GM12878 (cell line): ENCODE data around the gene ENGASE. TPM values are rescaled to one million over a fixed set of nuclear protein-coding genes. Genes with fewer than 3 reads are reported as not detected.

ENCODE experiments used
- ATAC-seq: fragments of 200-7000 bp; cut with Tn5 transposase; 3 replicates; pipeline ENCODE4 v1.9.1; 2020; ENCODE audit warnings: mild to moderate bottlenecking, moderate library complexity
- BruUV-seq: library from RNA; stranded (reverse); fragments of 400-500 nt; replicated peaks from 2 replicates; lab custom pipeline; 2021; lab: Mats Ljungman, UMichigan
- CTCF ChIA-PET: fragments of 300-600 bp; sonication (Branson Sonifier 250); formaldehyde crosslinking; extraction: SDS; loops from one replicate; lab custom pipeline; 2021; ENCODE audit warnings: inconsistent platforms; lab: Yijun Ruan, JAX
- POLR2A ChIA-PET: fragments of 350-600 bp; formaldehyde crosslinking; extraction: SDS; loops from one replicate; lab custom pipeline; 2021; ENCODE audit warnings: inconsistent platforms; lab: Charles Lee
- RAD21 ChIA-PET: fragments of 300-600 bp; sonication (Branson Sonifier 250); formaldehyde crosslinking; loops from one replicate; lab custom pipeline; 2023; ENCODE audit warnings: antibody characterized with exemption; ENCODE audit not compliant: unreplicated experiment; lab: Charles Lee
- SMC1A ChIA-PET: fragments of 300-600 bp; sonication (Branson Sonifier 250); formaldehyde crosslinking; loops from one replicate; lab custom pipeline; 2023; ENCODE audit not compliant: unreplicated experiment, uncharacterized antibody; lab: Charles Lee
- DNase-seq: peaks from one replicate; pipeline ENCODE4 v3.0.0-alpha.2; 2011; ENCODE audit warnings: low read depth, low spot score
- FAIRE-seq: peaks from 3 replicates; lab custom pipeline; 2011; peaks lifted over from hg19 to GRCh38; lab: Jason Lieb, UNC
- H2AFZ ChIP-seq: 2 replicates; pipeline ENCODE4 v1.6.0; 2011; ENCODE audit warnings: low read depth, low read length, control low read depth; ENCODE audit not compliant: control insufficient read depth
- H3K27ac ChIP-seq: 2 replicates; pipeline ENCODE4 v1.5.1; 2011; ENCODE audit warnings: control low read depth; ENCODE audit not compliant: control insufficient read depth, insufficient read depth
- H3K27me3 ChIP-seq, 2 experiments: replicated peaks in 1 of 2; 2 replicates each; pipeline versions ENCODE4 v1.6.0 to v1.6.1; 2011; ENCODE audit warnings: low read length in 1 of 2; ENCODE audit not compliant: control insufficient read depth in 2 of 2, insufficient read depth in 2 of 2
- H3K36me3 ChIP-seq, 2 experiments: 2 replicates each; pipeline ENCODE4 v1.5.1; 2011; ENCODE audit warnings: low read length in 1 of 2; ENCODE audit not compliant: control insufficient read depth in 2 of 2, insufficient read depth in 2 of 2
- H3K4me1 ChIP-seq: 2 replicates; pipeline ENCODE4 v1.6.1; 2011; ENCODE audit warnings: mild to moderate bottlenecking, low read length, moderate library complexity, mixed read lengths; ENCODE audit not compliant: control insufficient read depth, insufficient read depth
- H3K4me2 ChIP-seq: 2 replicates; pipeline ENCODE4 v1.6.0; 2011; ENCODE audit warnings: control low read depth; ENCODE audit not compliant: control insufficient read depth, insufficient read depth
- H3K4me3 ChIP-seq: fragments of 200-600 bp; sonication (generic); 2 replicates; pipeline ENCODE4 v1.5.1; 2016
- H3K79me2 ChIP-seq: 2 replicates; pipeline ENCODE4 v1.6.0; 2011; ENCODE audit warnings: low read length; ENCODE audit not compliant: control insufficient read depth, insufficient read depth
- H3K9ac ChIP-seq: 2 replicates; pipeline ENCODE4 v1.8.0; 2011; ENCODE audit warnings: low read length, control low read depth, mixed read lengths; ENCODE audit not compliant: control insufficient read depth, insufficient read depth
- H3K9me3 ChIP-seq: replicated peaks from 3 replicates; pipeline ENCODE4 v1.5.1; 2011; ENCODE audit warnings: mild to moderate bottlenecking, low read length; ENCODE audit not compliant: control insufficient read depth, insufficient read depth
- H4K20me1 ChIP-seq: 2 replicates; pipeline ENCODE4 v1.6.0; 2011; ENCODE audit not compliant: control insufficient read depth, insufficient read depth
- NR2C1 ChIP-seq: fragments of 450-650 bp; IDR thresholded peaks from 2 replicates; pipeline ENCODE4 v1.6.1; 2017; ENCODE audit warnings: antibody characterized with exemption, mild to moderate bottlenecking, moderate library complexity
- POLR2A ChIP-seq: IDR thresholded peaks from 2 replicates; pipeline ENCODE4 v1.6.1; 2011; ENCODE audit warnings: low read depth, mild to moderate bottlenecking, low read length
- SMAD1 ChIP-seq: fragments of 450-650 bp; IDR thresholded peaks from 2 replicates; pipeline ENCODE4 v1.6.1; 2018; ENCODE audit warnings: mild to moderate bottlenecking, low read depth; ENCODE audit not compliant: partially characterized antibody
- STAT3 ChIP-seq: IDR thresholded peaks from 2 replicates; pipeline ENCODE4 v1.6.1; 2011; ENCODE audit warnings: low read depth, low read length, improper control_type of control experiment
- TBL1XR1 ChIP-seq: IDR thresholded peaks from 2 replicates; pipeline ENCODE4 v1.6.1; 2012; ENCODE audit warnings: low read depth, low read length, improper control_type of control experiment
- WGBS: methylation state at CpG from one replicate; pipeline ENCODE4 v1.1.6; 2016; ENCODE audit warnings: low lambda C conversion rate; ENCODE audit not compliant: insufficient replicate concordance, insufficient coverage; ENCODE audit errors: missing lambda C conversion rate; 5-methylcytosine and 5-hydroxymethylcytosine counted together
- in situ Hi-C: fragments of 300-500 bp; cut with MboI; formaldehyde crosslinking; loops from 9 replicates; pipeline ENCODE4 v1.14.3; 2018; ENCODE audit warnings: mixed read lengths
- intact Hi-C: fragments of 100-400 bp; cut with micrococcal nuclease; formaldehyde crosslinking; loops from one replicate; pipeline ENCODE4 v1.14.2; 2022; ENCODE audit not compliant: unreplicated experiment
- polyA plus RNA-seq, 11 experiments: library from polyadenylated mRNA; depleted of rRNA in 4 of 11; unstranded in 6 of 11; stranded (reverse) in 5 of 11; fragments of >200 nt; fragmentation: Nextera tagmentation in 4 of 11; fragmentation: Illumina TruSeq in 1 of 11; extraction: Ambion mirVana in 4 of 11; extraction: Trizol in 1 of 11; gene quantifications; 1 replicate in 1 of 11; 2 replicates in 10 of 11; pipeline versions ENCODE4 v1.2.1 to v1.2.3, GENCODE V29; 2011 to 2016; ENCODE audit warnings: inconsistent platforms in 2 of 11, missing spikeins in 2 of 11, low read depth in 1 of 11
- total RNA-seq, 4 experiments: library from RNA; depleted of rRNA in 3 of 4; stranded (reverse); fragments of >200 nt in 3 of 4; fragmentation: Illumina TruSeq in 1 of 4; extraction: Trizol in 1 of 4; gene quantifications; 2 replicates each; pipeline versions ENCODE4 v1.2.1 to v1.2.3, GENCODE V29; 2013 to 2021
- TF ChIP-seq, protein P1 (sequence below): IDR thresholded peaks from 2 replicates; pipeline ENCODE4 v1.6.1; 2012; ENCODE audit warnings: low read depth, low read length, improper control_type of control experiment
- TF ChIP-seq, protein P2 (sequence below): fragments of 450-650 bp; IDR thresholded peaks from 2 replicates; pipeline ENCODE4 v1.6.1; 2017; ENCODE audit warnings: mild to moderate bottlenecking, moderate library complexity

Gene ENGASE
- total and polyA plus RNA-seq, 10 of the 15 experiments (the other 5 are each of a cell fraction or from before 2014, with no cell fraction given) = 0.18 to 28.9 (median 10.5) TPM

DNA sequence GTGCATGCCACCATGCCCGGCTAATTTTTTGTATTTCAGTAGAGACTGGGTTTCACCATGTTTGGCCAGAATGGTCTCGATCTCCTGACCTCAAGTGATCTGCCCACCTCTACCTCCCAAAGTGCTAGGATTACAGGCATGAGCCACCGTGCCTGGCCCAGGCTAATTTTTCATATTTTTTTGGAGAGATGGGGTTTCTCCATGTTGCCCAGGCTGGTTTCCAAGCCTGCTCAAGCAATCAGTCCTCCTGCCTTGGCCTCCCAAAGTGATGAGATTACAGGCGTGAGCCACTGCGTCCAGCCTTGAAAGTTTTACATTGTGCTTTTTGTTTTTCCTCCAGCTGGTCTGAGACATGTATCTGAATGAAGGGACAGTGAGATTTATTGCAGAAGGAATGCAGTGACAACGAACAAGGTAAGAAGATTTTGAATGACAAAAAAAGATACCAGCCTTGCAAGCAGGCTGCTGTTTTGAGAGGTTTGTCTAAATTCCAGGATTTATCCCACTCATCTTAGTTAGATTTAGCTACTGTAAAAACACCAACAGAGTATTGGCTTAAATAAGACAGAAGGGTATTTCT lies 3.4 kb upstream of the ENGASE start:
- no TSS peak for BruUV-seq
- TF ChIP-seq STAT3 (no peak), TBL1XR1 (no peak), POLR2A (no peak), SMAD1 (no peak), NR2C1 (no peak)
- TF ChIP-seq, protein P1, sequence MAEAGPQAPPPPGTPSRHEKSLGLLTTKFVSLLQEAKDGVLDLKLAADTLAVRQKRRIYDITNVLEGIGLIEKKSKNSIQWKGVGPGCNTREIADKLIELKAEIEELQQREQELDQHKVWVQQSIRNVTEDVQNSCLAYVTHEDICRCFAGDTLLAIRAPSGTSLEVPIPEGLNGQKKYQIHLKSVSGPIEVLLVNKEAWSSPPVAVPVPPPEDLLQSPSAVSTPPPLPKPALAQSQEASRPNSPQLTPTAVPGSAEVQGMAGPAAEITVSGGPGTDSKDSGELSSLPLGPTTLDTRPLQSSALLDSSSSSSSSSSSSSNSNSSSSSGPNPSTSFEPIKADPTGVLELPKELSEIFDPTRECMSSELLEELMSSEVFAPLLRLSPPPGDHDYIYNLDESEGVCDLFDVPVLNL = no peak
- TF ChIP-seq, protein P2, sequence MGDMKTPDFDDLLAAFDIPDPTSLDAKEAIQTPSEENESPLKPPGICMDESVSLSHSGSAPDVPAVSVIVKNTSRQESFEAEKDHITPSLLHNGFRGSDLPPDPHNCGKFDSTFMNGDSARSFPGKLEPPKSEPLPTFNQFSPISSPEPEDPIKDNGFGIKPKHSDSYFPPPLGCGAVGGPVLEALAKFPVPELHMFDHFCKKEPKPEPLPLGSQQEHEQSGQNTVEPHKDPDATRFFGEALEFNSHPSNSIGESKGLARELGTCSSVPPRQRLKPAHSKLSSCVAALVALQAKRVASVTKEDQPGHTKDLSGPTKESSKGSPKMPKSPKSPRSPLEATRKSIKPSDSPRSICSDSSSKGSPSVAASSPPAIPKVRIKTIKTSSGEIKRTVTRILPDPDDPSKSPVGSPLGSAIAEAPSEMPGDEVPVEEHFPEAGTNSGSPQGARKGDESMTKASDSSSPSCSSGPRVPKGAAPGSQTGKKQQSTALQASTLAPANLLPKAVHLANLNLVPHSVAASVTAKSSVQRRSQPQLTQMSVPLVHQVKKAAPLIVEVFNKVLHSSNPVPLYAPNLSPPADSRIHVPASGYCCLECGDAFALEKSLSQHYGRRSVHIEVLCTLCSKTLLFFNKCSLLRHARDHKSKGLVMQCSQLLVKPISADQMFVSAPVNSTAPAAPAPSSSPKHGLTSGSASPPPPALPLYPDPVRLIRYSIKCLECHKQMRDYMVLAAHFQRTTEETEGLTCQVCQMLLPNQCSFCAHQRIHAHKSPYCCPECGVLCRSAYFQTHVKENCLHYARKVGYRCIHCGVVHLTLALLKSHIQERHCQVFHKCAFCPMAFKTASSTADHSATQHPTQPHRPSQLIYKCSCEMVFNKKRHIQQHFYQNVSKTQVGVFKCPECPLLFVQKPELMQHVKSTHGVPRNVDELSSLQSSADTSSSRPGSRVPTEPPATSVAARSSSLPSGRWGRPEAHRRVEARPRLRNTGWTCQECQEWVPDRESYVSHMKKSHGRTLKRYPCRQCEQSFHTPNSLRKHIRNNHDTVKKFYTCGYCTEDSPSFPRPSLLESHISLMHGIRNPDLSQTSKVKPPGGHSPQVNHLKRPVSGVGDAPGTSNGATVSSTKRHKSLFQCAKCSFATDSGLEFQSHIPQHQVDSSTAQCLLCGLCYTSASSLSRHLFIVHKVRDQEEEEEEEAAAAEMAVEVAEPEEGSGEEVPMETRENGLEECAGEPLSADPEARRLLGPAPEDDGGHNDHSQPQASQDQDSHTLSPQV = no peak

More for the DNA sequence above, 3.4 kb upstream of the ENGASE start:
- H3K9me3 ChIP-seq = no peaks in the 10 kb centered on the region
- ChIA-PET SMC1A (no interaction called here), POLR2A (no interaction called here), RAD21 (interaction anchor here (1.2 kb wide), 1 partner anchor 320 kb away, joined by 3 read pairs; no protein-coding TSS in a partner anchor), CTCF (interaction anchor here (0.6 to 1.3 kb wide), 3 partner anchors 12 to 86 kb away, joined by 3 to 4 read pairs (median 3); no protein-coding TSS in a partner anchor)
- H2AFZ ChIP-seq = no peak overlapping the region
- no peaks in the 10 kb centered on the region for H3K27me3 ChIP-seq
- H3K4me2 ChIP-seq = no peak overlapping the region
- no peak overlapping the region for H3K9ac ChIP-seq
- FAIRE-seq (no peak), ATAC-seq (no peak), DNase-seq (no peak)
- in situ Hi-C loops (no loop called here), intact Hi-C loops (no loop called here)
- peaks cover 4% of the 10 kb centered on the region for H3K79me2 ChIP-seq
- H4K20me1 ChIP-seq = no peaks in the 10 kb centered on the region
- H3K27ac ChIP-seq = no peak overlapping the region
- WGBS = 70% methylated on average over 6 of the region's 6 CpGs
- H3K4me3 ChIP-seq = no peak overlapping the region
- H3K4me1 ChIP-seq = peaks cover 5% of the 10 kb centered on the region
- no peaks in the 10 kb centered on the region for H3K36me3 ChIP-seq
